ENCODE data around the gene ETFB.
A peak's percentile ranks its signal among the peaks of the same experiment; 100 is the strongest.
"Not testable (repeated sequence)": the region's sequence is repeated elsewhere in the genome, so short reads cannot be mapped to it uniquely, and the experiment has no call there.

ETFB gene

GRCh38 chr19:51365965-51366388 lies at the start of gene ETFB:
Gene ETFB, minus strand, starts transcription at chr19:51366388. Its CDS starts 62 bp downstream, at chr19:51366326.
- DNase-seq (ENCODE audit: low read depth in 2 of 2) = no peak

GRCh38 chr19:51415187-51415586 lies 49.0 kb upstream of the ETFB start:
- no peak for DNase-seq (ENCODE audit: low read depth in 2 of 2)

DNA sequence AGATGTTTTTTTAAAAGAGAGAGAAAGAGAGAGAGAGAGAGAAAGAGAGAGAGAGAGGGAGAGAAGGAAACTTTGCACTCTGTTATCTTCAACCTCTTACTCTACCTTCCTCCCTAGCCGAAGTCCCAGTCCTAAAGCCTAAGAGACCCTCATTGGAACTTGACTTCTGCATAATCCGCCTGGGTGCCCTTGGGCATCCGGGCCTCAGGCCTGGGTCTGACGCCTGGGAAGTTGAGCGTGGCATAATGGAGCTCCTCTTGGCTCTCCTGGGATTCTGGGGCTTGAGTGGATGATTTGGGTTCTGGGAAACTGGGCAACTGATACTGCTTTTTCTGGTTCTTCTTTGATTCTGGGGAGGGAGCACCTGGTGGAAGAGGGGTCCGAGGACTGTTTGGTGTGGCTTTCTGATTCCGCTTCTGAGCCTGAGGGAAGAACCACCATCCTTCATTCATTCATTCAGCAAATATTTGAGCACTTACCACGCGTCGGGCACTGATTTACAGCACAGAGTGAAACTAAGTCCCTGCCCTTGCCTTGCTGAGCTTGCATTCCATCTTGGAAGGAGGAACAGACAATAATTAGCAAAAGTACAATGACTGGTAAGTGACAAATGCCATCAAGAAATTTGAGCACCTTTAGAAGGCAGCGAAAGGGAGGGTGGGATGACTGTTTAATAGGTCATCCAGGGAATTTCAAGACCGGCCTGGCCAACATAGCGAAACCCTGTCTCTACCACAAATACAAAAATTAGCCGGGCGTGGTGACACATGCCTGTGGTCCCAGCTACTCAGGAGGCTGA lies 45.0 kb upstream of the ETFB start:
- no peak for DNase-seq (ENCODE audit: low read depth in 2 of 2)

DNA sequence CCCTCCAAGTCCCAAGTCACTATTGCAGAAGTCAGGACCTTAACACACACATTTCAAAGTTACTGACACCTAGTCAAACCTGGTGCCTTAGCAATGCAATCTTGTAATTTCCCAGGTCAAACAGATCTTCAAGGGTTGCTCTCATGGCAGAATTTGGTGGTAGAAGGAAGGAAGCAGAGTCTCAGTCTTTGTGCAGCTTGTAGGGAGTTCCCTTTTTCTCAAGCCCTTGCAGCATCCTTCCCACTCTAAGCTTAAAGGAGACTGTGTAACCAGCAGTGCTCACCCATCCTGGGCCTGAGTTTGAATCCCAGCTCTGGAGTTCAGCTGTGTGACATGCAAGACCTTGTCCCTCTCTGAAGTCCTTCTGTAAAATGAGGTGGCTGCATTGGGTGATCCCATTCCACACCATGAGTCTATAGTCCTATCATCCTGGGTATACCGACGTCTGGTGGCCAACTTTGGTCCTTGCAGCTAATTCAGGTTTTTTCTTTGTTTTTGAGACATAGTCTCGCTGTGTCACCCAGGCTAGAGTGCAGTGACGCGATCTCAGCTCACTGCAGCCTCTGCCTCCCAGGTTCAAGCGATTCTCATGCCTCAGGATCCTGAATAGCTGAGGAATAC lies 41.4 kb upstream of the ETFB start:
- no peak for DNase-seq (ENCODE audit: low read depth in 2 of 2)

DNA sequence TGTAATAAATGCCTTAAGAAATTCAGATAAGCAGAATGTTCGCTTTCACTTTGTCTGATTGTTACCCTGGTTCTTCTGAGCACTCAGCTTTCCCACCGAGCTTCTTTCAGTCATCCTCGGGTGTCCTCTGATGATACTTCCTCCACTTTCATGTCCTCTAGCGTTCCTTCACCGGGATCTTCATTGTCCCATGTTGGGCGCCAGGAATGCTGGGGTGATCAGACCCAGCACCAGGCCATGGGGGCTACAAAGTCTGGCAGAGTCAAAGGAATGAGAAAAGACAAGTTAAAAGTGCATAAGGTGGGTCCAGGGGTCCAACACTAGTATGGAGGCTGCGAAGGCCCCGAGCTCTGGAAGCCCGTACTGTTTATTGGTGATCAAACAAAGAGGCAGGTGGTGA lies 35.9 kb upstream of the ETFB start:
- DNase-seq (ENCODE audit: low read depth in 2 of 2) = no peak

DNA sequence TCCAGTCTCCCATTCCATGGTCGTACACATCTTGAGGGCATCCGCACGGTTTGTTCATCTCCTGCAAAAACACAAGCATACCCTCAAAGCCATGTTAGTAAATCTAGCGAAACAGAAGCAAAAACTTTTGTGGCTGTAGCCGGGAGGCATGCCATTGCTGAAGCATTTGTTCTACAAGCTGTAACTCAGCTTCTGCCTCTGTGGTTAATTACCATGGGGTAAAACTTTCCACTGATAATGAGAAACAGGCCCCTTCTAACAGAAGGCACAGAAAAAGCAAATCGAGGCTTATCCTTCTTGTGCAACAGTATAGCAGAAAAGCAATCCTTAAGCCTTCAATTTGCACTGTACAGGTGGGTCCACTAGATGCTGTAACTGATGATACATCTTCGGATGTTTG lies 33.7 kb upstream of the ETFB start:
- not testable (repeated sequence) for DNase-seq (ENCODE audit: low read depth in 2 of 2)

- DNase-seq (ENCODE audit: low read depth in 2 of 2) = no peak
These were observed 33.0 kb upstream of the ETFB start for GRCh38 chr19:51399231-51399630.

DNA sequence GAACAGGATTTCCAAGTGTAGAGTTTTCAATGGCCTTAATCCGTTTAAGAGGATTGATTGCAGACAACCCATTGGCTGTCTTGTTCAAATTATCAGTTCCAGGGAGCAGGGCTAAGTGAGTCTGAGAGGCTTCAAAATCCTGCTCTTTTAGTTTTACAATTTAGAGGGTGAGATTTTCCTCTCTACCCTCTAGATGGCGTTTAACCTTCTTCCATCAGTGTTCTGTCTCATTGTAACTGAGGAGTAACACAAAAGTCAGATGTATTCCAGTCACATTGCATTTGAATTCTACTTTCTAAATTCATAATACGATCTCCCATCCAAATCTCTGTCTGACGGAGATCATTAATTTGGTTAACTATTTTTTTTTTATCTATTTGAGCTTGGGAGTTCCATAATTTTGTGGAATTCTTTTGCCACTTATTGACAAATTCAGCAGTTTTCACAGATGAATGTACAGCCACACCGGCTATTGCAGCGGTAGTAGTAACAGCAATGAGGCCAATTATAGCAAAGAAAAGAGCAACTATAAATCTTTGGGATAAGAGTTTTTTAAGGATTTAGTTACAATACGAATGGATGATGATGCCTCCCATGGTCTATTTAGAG lies 32.0 kb upstream of the ETFB start:
- no peak for DNase-seq (ENCODE audit: low read depth in 2 of 2)

- not testable (repeated sequence) for DNase-seq (ENCODE audit: low read depth in 2 of 2)
These were observed 31.3 kb upstream of the ETFB start for GRCh38 chr19:51397453-51397852.

- DNase-seq (ENCODE audit: low read depth in 2 of 2) = no peak
These were observed 30.0 kb upstream of the ETFB start for GRCh38 chr19:51396175-51396574.

- DNase-seq (ENCODE audit: low read depth in 2 of 2) = peak; percentile 53 to 65
These were observed 28.1 kb upstream of the ETFB start for GRCh38 chr19:51394050-51394836.

DNA sequence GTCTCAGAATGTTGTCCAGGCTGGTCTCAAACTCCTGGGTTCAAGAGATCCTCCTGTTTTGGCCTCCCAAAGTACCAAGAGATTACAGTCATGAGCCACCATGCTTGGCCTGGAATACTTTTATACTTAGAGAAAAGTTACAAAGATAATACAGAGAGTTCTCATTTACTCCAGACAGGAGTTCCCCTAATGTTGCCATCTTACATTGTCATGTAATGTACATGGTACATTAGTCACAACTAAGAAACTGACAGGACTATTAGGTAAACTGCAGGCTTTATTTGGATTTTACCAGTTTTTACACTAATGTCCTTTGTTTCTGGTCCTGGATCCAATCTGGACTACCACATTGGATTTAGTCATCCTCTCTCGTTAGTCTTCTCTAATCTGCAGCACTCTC lies 26.5 kb upstream of the ETFB start:
- no peak for DNase-seq (ENCODE audit: low read depth in 2 of 2)

GRCh38 chr19:51391073-51391611 lies 25.0 kb upstream of the ETFB start:
- no peak for DNase-seq (ENCODE audit: low read depth in 2 of 2)

- no peak for DNase-seq (ENCODE audit: low read depth in 2 of 2)
These were observed 23.0 kb upstream of the ETFB start for GRCh38 chr19:51389143-51389542.

DNA sequence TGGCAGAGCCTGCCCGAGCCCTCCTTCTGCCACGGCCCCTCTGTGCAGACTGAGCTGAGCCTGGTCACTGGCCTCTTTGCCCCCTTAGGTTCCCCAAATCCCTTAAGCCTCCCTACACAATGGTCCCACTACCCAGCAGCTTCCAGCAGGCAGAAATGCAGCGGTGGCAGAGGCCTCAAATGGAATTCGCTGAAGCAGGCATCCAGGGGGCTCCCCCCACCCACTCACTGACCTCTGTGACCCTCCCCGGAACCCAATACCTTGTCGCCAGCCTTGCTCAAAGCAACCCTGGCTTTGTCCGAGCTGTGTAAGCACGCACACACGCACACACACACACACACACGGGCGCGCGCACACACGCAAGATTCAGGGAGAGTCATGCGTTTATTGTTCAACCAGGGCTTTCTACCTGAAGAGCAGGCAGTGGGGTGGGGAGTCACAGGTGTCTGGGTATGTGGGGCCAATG lies 21.8 kb upstream of the ETFB start, which contains the start of gene LIM2:
Gene LIM2, minus strand, starts transcription at position 51 of the 466 bp plus-strand sequence. CDS start 531 bp downstream, outside the sequence.
- DNase-seq (ENCODE audit: low read depth in 2 of 2) = no peak

DNA sequence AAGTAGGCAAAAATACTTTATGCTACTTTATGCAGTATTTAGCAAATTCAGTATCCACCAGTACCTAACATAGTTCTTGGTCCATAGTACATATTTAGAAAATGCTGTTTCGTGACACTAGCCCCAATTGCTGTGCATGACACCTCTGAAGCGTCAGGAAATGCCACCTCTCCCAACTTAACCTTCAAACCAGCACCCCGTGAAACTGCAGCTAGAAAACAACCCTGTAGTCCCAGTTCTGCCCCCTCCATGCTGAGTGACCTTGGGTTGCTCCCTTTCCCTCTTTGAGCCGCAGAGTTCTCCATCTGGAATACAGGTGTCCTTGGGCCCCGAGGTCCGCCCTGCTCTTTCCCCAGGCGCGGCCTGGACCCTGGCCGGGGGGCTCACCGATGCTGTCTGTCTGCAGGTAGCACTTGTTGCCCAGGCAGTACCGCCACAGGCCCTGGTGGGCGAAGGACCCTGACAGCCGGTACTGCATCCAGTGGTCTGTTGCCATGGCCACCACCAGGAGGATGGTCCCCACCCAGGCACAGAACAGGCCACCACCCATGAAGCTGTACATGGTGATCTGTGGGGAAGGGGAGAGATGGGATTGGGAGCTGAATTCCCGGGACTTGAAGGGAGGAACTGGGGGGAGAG lies 20.8 kb upstream of the ETFB start:
- DNase-seq (ENCODE audit: low read depth in 2 of 2) = no peak

DNA sequence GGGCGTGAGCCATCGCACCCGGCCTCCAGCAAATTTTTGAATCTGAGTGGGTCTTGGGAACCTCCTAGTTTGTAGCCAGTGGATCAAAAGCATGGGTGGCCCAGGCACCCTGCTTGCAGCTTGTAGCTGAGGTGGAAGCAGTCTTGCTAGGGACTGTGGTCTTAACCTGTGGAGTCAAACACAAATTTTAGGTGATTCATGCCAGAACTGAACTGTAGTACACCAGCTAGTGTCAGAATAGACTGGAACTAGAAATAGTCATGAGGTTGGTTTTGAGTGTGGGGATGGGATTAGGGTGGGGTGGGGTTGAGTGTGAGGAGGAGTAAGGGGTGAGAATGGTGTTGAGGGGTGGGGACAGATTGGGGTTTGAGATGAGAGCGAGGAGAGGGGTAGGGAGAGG lies 15.8 kb upstream of the ETFB start:
- no peak for DNase-seq (ENCODE audit: low read depth in 2 of 2)

GRCh38 chr19:51380379-51380778 lies 14.2 kb upstream of the ETFB start:
- no peak for DNase-seq (ENCODE audit: low read depth in 2 of 2)

DNA sequence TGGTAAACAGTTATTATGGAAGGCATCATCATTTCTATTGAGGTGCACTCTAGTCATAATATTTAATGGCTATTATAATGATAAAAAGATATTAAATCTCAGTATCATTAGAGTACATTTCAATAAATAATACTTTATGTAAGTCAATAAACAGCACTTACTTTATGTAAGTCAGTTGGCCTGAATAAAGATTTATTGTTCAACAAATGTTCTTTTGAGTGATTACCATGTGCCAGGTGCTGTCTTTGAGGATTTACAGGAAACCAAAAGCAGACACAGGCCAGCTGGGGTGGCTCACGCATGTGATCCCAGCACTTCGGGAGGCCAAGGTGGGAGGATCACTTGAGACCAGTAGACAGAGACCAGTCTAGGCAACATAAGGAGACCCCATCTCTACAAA lies 11.2 kb upstream of the ETFB start:
- no peak for DNase-seq (ENCODE audit: low read depth in 2 of 2)

- DNase-seq (ENCODE audit: low read depth in 2 of 2) = no peak
These were observed 9.5 kb upstream of the ETFB start for GRCh38 chr19:51375504-51376221.
